ENCODE results near the gene AFF4. TPM values are rescaled to one million over a fixed set of nuclear protein-coding genes. Genes with fewer than 3 reads are reported as not detected.

AFF4 gene
- total and polyA plus RNA-seq, 2 experiments from 2014 or later, result 31.3 to 46.3 TPM

- Histone ChIP-seq H3K36me3 (ENCODE audit: insufficient read depth) (no peaks in the 10 kb centered on the region), H3K27ac (ENCODE audit: low read depth) (no peak overlapping the region), H4K20me1 (replicated peaks; ENCODE audit: insufficient read depth) (no peaks in the 10 kb centered on the region), H3K79me2 (replicated peaks; ENCODE audit: insufficient read depth) (no peaks in the 10 kb centered on the region), H3F3A (replicated peaks; ENCODE audit: low read depth) (0 out of 2 replicates have a peak, but pooled peaks cover 10% of the 10 kb centered on the region), H3K4me2 (peak overlapping the region; percentile 86), H3K27me3 (ENCODE audit: insufficient read depth) (peaks cover 82% of the 10 kb centered on the region), H3K4me3 (peak overlapping the region; percentile 73), H2AFZ (peak overlapping the region; percentile 94), H3K4me1 (ENCODE audit: insufficient read depth) (peaks cover 5% of the 10 kb centered on the region), H3K9me2 (ENCODE audit: insufficient read depth) (no peaks in the 10 kb centered on the region)
- ATAC-seq, result peak; percentile 64
- Mint-ChIP-seq H3K36me3 (ENCODE audit: low read depth) (peaks cover 2% of the 10 kb centered on the region), H3K4me1 (peaks cover 14% of the 10 kb centered on the region), H3K4me3 (peak overlapping the region; percentile 80), H3K27me3 (ENCODE audit: insufficient read depth, low read depth, poor library complexity) (peaks cover 62% of the 10 kb centered on the region), H3K27ac (no peak overlapping the region), H3K9me3 (no peaks in the 10 kb centered on the region)
- peak; percentile 85 for DNase-seq (ENCODE audit: low spot score)
- TF ChIP-seq NANOG (IDR thresholded peaks at IDR 0.05; ENCODE audit: borderline replicate concordance), result no peak
- TF ChIP-seq ZNF114 (CRISPR knock-in tag; IDR thresholded peaks at IDR 0.05), result no peak
- no peak for TF ChIP-seq POLR2AphosphoS5 (IDR thresholded peaks at IDR 0.05; ENCODE audit: low read depth)
- TF ChIP-seq STAT1 (IDR thresholded peaks at IDR 0.05; ENCODE audit: unreplicated experiment), result no peak
- peak; percentile 49 to 74 for TF ChIP-seq CTCF (conservative IDR thresholded peaks at IDR 0.05; ENCODE audit: low read depth in 2 of 2)
- no peak for TF ChIP-seq ZNF462 (CRISPR knock-in tag; IDR thresholded peaks at IDR 0.05)
- peak; percentile 72 for TF ChIP-seq EZH2 (IDR thresholded peaks at IDR 0.05; ENCODE audit: low read depth, unreplicated experiment)
- TF ChIP-seq EZH2phosphoT487 (IDR thresholded peaks at IDR 0.05; ENCODE audit: unreplicated experiment), result no peak
Observed at GRCh38 chr5:132829742-132830435, 133.5 kb downstream of the AFF4 start.

Data from GM23338 (cell line).